Sigmoid colon (tissue), 7 donors: Measurements from ENCODE around the gene ZIC5. TPM values are rescaled to one million over a fixed set of nuclear protein-coding genes. Genes with fewer than 3 reads are reported as not detected.

Experiments
- DNase-seq: peaks from one replicate; pipeline ENCODE4 v3.0.0-alpha.2; 2019
- H3K27ac ChIP-seq, 4 donors: fragments of 200-600 bp; sonication (generic); one replicate each; pipeline ENCODE4 v1.5.1; 2016 to 2019; ENCODE audit warnings: mild to moderate bottlenecking in 1 of 4
- H3K27me3 ChIP-seq, 3 donors: fragments of 200-600 bp; sonication (generic); one replicate each; pipeline ENCODE4 v1.5.1; 2019; ENCODE audit warnings: mild to moderate bottlenecking in 1 of 3
- H3K36me3 ChIP-seq, 4 donors: fragments of 200-600 bp; sonication (generic); one replicate each; pipeline ENCODE4 v1.5.1; 2016 to 2019
- H3K4me1 ChIP-seq, 4 donors: fragments of 200-600 bp; sonication (generic); one replicate each; pipeline ENCODE4 v1.5.1; 2017 to 2019
- H3K4me3 ChIP-seq, 4 donors: fragments of 200-600 bp; sonication (generic); one replicate each; pipeline ENCODE4 v1.5.1; 2017 to 2019; ENCODE audit warnings: mild to moderate bottlenecking in 2 of 4, moderate library complexity in 1 of 4
- H3K9me3 ChIP-seq, 4 donors: fragments of 200-600 bp in 3 of 4; sonication (generic) in 3 of 4; one replicate each; pipeline versions ENCODE4 v1.5.1 to v1.6.1; 2013 to 2019
- CTCF ChIP-seq, 4 experiments: fragments of 450-650 bp in 3 of 4; fragments of 200-600 bp in 1 of 4; IDR thresholded peaks; one replicate each; pipeline ENCODE4 v1.5.1; 2016 to 2019; ENCODE audit warnings: antibody characterized with exemption in 4 of 4, mild to moderate bottlenecking in 3 of 4, moderate library complexity in 2 of 4
- EP300 ChIP-seq, 4 donors: sonication (generic); formaldehyde crosslinking; IDR thresholded peaks; one replicate each; pipeline ENCODE4 v1.6.1; 2017; ENCODE audit warnings: antibody characterized with exemption in 4 of 4
- POLR2A ChIP-seq, 2 donors: fragments of 450-650 bp; IDR thresholded peaks; one replicate each; pipeline ENCODE4 v1.6.1; 2016; ENCODE audit warnings: antibody characterized with exemption in 2 of 2, mild to moderate bottlenecking in 2 of 2, moderate library complexity in 2 of 2
- POLR2AphosphoS5 ChIP-seq, 4 donors: sonication (generic); formaldehyde crosslinking; IDR thresholded peaks; one replicate each; pipeline ENCODE4 v1.6.1; 2017; ENCODE audit warnings: antibody characterized with exemption in 4 of 4
- WGBS, 2 donors: extraction: QIAGEN DNeasy Blood & Tissue Kit; methylation state at CpG; one replicate each; pipeline ENCODE4 v1.1.7; 2013; 5-methylcytosine and 5-hydroxymethylcytosine counted together
- intact Hi-C: fragments of 100-400 bp; cut with DNase I; formaldehyde crosslinking; loops from one replicate; pipeline ENCODE4 v1.15.1; 2023
- polyA plus RNA-seq, 3 donors: library from polyadenylated mRNA; stranded (reverse); fragments of 200-250 nt; gene quantifications; one replicate each; pipeline ENCODE4 v1.2.3, GENCODE V29; 2013
- total RNA-seq, 4 donors: library from RNA; depleted of rRNA; stranded (reverse); fragments of >200 nt; gene quantifications; one replicate each; pipeline ENCODE4 v1.1.0, GENCODE V29; 2016
- donor health status: healthy with polysubstance abuse.
- donor health status: Bipolar disorder and iron deficiency.
- donor health status: healthy.

Gene ZIC5
- total and polyA plus RNA-seq, 7 donors, result not detected

DNA sequence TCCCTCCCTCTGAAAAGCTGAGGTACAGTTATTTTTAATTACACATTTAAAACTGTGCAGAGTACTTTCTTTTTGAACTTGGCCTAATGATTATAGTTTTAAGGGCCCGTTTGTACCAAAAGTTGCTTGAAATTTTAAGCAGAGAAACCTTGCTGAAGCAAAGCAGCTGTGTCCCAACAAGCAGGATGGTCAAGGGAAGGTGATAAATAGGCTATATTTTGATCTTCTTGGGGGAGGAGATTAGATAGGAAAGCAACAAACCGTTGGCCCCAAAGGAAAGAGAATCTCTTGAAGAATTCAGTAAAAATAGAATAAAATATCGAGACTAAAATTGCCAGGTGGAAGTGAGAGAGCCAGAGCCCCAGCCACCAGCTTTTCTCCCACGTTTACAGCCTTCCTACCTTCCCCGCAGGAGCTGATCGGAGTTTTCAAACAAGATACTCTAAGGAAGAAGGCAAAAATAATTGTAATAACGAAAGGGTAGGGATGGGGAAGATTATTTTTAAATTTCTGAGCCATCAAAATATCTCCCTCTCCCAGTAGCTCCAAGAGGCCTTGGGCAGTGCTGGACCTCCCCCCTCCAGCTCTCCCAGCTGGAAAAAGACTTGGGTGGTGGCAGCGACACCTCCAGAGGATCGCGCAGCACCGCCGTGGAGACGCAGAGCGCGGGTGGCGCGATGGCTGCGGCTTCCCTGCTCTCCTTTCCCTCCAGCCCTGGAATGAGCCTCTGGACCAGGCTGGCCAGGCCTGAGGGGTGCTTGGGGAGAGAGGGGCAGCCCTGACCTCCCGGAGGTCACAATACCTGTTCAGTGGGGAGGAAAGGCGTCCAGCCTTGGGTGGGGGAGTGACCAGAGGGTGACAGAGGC is 15.8 kb upstream of the ZIC5 start:
- no peak overlapping the region for H3K27ac ChIP-seq
- H3K4me1 ChIP-seq, result peaks cover 0 to 39% (median 17%) of the 10 kb centered on the region in 4 donors
- no peak for DNase-seq
- H3K36me3 ChIP-seq, result no peaks in the 10 kb centered on the region
- no peak for TF ChIP-seq EP300 (IDR thresholded peaks at IDR 0.05)
- no peak for TF ChIP-seq CTCF (IDR thresholded peaks at IDR 0.05)
- TF ChIP-seq POLR2AphosphoS5 (IDR thresholded peaks at IDR 0.05), result peak in 2 of 4 donors; percentile 19 to 35
- no peak for TF ChIP-seq POLR2A (IDR thresholded peaks at IDR 0.05)
- no peaks in the 10 kb centered on the region for H3K9me3 ChIP-seq
- WGBS, 2 donors, result 7 to 8% methylated on average over 20 of the region's 20 CpGs
- peaks cover 86 to 99% (median 97%) of the 10 kb centered on the region in 3 donors for H3K27me3 ChIP-seq
- no peak overlapping the region for H3K4me3 ChIP-seq
- intact Hi-C loops, result loop anchor here (10.0 kb wide), 1 partner anchor 97 kb away; the partner anchor contains the start of gene PCCA

- DNase-seq, result no peak
- TF ChIP-seq POLR2A (IDR thresholded peaks at IDR 0.05) (no peak), CTCF (IDR thresholded peaks at IDR 0.05) (no peak), POLR2AphosphoS5 (IDR thresholded peaks at IDR 0.05) (no peak), EP300 (IDR thresholded peaks at IDR 0.05) (no peak)
- intact Hi-C loops, result loop anchor here (10.0 kb wide), 1 partner anchor 98 kb away; the partner anchor contains the start of gene PCCA
- H3K4me1 ChIP-seq, result peaks cover 0 to 45% (median 24%) of the 10 kb centered on the region in 4 donors
- no peak overlapping the region for H3K4me3 ChIP-seq
- H3K27me3 ChIP-seq, result peaks cover 91 to 99% (median 97%) of the 10 kb centered on the region in 3 donors
- no peak overlapping the region for H3K27ac ChIP-seq
- 30 to 34% methylated on average over 8 of the region's 8 CpGs for WGBS, 2 donors
- no peaks in the 10 kb centered on the region for H3K36me3 ChIP-seq
- no peaks in the 10 kb centered on the region for H3K9me3 ChIP-seq
Observed at GRCh38 chr13:99986741-99987140, 15.2 kb upstream of the ZIC5 start.

DNA sequence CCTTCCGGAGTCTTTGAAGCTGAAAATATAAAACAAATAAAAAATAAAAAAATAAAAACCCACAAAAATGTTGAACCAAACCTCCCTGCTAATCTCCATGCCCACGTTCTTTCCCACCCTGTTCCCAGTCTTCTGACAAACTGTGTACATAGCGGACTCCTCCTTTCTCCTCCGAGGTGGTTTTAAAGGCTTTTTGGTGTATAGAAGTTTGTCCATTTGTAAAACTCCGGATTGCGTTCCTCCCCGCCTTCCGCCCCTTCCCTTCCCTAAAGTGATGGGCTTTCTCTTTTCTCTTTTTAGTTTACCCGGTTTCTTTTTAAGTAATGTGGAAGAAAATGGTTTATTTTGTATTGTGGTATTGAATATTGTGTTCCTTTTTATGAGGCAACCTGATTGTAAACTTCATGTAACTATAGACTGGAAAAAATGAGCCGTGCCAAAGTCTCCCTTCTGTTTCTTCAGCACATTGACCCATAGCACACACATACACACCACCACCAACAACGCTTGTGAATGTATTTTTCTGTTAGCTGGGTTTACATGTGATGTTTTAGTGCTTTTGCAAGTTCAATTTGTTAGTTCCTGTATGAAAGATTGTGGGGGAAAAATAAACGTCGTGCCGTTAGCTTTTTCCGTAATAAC is 14.4 kb upstream of the ZIC5 start:
- Histone ChIP-seq H3K27ac (no peak overlapping the region), H3K36me3 (no peaks in the 10 kb centered on the region), H3K4me1 (peaks cover 0 to 45% (median 31%) of the 10 kb centered on the region in 4 donors), H3K27me3 (peaks cover 91 to 99% (median 98%) of the 10 kb centered on the region in 3 donors), H3K4me3 (no peak overlapping the region), H3K9me3 (no peaks in the 10 kb centered on the region)
- no peak for DNase-seq
- WGBS, 2 donors, result 20 to 32% methylated on average over 15 of the region's 15 CpGs
- TF ChIP-seq POLR2A (IDR thresholded peaks at IDR 0.05) (no peak), POLR2AphosphoS5 (IDR thresholded peaks at IDR 0.05) (peak in 2 of 4 donors; percentile 41 to 57)
- intact Hi-C loops, result loop anchor here (10.0 kb wide), 1 partner anchor 99 kb away; the partner anchor contains the start of gene PCCA

DNA sequence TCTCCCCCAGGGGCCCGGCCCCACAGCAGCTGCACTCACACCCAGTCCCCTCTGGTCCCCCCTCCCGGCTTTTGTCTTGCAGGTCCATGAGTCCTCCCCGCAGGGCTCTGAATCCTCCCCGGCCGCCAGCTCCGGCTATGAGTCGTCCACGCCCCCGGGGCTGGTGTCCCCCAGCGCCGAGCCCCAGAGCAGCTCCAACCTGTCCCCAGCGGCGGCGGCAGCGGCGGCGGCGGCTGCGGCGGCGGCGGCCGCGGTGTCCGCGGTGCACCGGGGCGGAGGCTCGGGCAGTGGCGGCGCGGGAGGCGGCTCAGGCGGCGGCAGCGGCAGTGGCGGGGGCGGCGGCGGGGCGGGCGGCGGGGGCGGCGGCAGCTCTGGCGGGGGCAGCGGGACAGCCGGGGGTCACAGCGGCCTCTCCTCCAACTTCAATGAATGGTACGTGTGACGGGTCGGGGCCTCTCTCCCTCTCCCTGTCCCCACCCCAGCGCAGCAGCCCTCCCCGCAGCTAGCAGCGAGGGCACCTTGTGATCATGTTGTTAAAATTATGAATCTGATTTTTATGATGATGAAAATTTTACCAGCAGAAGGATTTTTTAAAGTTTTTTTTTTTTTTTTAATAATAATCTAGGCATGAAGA is 13.8 kb upstream of the ZIC5 start:
- no peak for DNase-seq
- H3K27me3 ChIP-seq, result peaks cover 91 to 99% (median 98%) of the 10 kb centered on the region in 3 donors

More for the DNA sequence above, 13.8 kb upstream of the ZIC5 start:
- no peak for TF ChIP-seq CTCF (IDR thresholded peaks at IDR 0.05)
- TF ChIP-seq EP300 (IDR thresholded peaks at IDR 0.05), result no peak
- no peak for TF ChIP-seq POLR2A (IDR thresholded peaks at IDR 0.05)
- TF ChIP-seq POLR2AphosphoS5 (IDR thresholded peaks at IDR 0.05), result no peak
- WGBS, 2 donors, result 3% methylated on average over 55 of the region's 55 CpGs
- Histone ChIP-seq H3K36me3 (no peaks in the 10 kb centered on the region), H3K9me3 (no peaks in the 10 kb centered on the region), H3K27ac (no peak overlapping the region), H3K4me3 (no peak overlapping the region), H3K4me1 (peaks cover 0 to 47% (median 34%) of the 10 kb centered on the region in 4 donors)
- intact Hi-C loops, result loop anchor here (10.0 kb wide), 1 partner anchor 99 kb away; the partner anchor contains the start of gene PCCA
